ENCODE measurements around the gene TNFSF11.

Gene TNFSF11

DNA sequence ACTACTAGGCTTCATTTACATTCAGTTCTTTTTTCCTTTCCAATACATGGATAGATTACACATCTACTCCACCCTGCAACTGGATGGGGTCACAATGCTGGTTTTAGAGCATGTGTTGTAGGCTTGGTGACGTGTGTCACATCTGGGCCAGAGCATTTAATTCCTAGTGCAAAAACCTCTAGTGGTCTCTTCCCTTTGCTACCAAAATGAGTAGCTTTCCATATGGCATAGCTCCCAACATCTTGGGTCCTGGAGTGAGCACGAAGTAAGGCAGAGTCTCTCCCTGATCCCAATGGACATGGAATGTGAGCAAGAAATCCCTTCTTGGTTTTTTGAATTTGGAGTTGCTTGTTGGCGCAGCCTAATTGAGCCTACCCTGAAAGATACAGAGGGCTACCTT is 51.7 kb downstream of the TNFSF11 start:
- TF ChIP-seq CTCF (IDR thresholded peaks at IDR 0.05; ENCODE audit: low read length) (no peak), EZH2 (IDR thresholded peaks at IDR 0.05; ENCODE audit: borderline replicate concordance, low read length) (no peak)
- no peak overlapping the region for H3K4me3 ChIP-seq (ENCODE audit: low read depth, low read length, poor library complexity, severe bottlenecking)
- H3K27ac ChIP-seq (ENCODE audit: low read depth, low read length, poor library complexity, severe bottlenecking), result no peak overlapping the region
- no peaks in the 10 kb centered on the region for H3K4me1 ChIP-seq (ENCODE audit: insufficient read depth, low read length, severe bottlenecking)
- H3F3A ChIP-seq (ENCODE audit: insufficient read depth, low read length), result no peaks in the 10 kb centered on the region
- H2AFZ ChIP-seq (ENCODE audit: low read length), result no peak overlapping the region
- no peak overlapping the region for H3K9ac ChIP-seq (ENCODE audit: low read length)
- no peaks in the 10 kb centered on the region for H3K27me3 ChIP-seq (ENCODE audit: insufficient read depth, low read length)
- no peak overlapping the region for H3K4me2 ChIP-seq (ENCODE audit: low read length)
- H3K36me3 ChIP-seq (ENCODE audit: insufficient read depth, low read length), result no peaks in the 10 kb centered on the region
- H3K79me2 ChIP-seq (ENCODE audit: insufficient read depth, low read length), result no peaks in the 10 kb centered on the region
- H3K9me3 ChIP-seq (ENCODE audit: low read length), result no peaks in the 10 kb centered on the region
- no peaks in the 10 kb centered on the region for H3K9me2 ChIP-seq (ENCODE audit: low read depth, low read length)
- H4K20me1 ChIP-seq (ENCODE audit: insufficient read depth, low read length), result no peaks in the 10 kb centered on the region

GRCh38 chr13:42626176-42626860 is 52.4 kb downstream of the TNFSF11 start:
- Histone ChIP-seq H3K79me2 (ENCODE audit: insufficient read depth, low read length) (no peaks in the 10 kb centered on the region), H4K20me1 (ENCODE audit: insufficient read depth, low read length) (no peaks in the 10 kb centered on the region), H3F3A (ENCODE audit: insufficient read depth, low read length) (no peaks in the 10 kb centered on the region), H3K9me3 (ENCODE audit: low read length) (no peaks in the 10 kb centered on the region), H3K27ac (ENCODE audit: low read depth, low read length, poor library complexity, severe bottlenecking) (no peak overlapping the region), H3K36me3 (ENCODE audit: insufficient read depth, low read length) (no peaks in the 10 kb centered on the region), H3K9me2 (ENCODE audit: low read depth, low read length) (no peaks in the 10 kb centered on the region), H2AFZ (ENCODE audit: low read length) (no peak overlapping the region), H3K4me2 (ENCODE audit: low read length) (no peak overlapping the region), H3K27me3 (ENCODE audit: insufficient read depth, low read length) (no peaks in the 10 kb centered on the region), H3K4me3 (ENCODE audit: low read depth, low read length, poor library complexity, severe bottlenecking) (no peak overlapping the region), H3K4me1 (ENCODE audit: insufficient read depth, low read length, severe bottlenecking) (no peaks in the 10 kb centered on the region), H3K9ac (ENCODE audit: low read length) (no peak overlapping the region)
- TF ChIP-seq CTCF (IDR thresholded peaks at IDR 0.05; ENCODE audit: low read length) (no peak), EZH2 (IDR thresholded peaks at IDR 0.05; ENCODE audit: borderline replicate concordance, low read length) (no peak)

DNA sequence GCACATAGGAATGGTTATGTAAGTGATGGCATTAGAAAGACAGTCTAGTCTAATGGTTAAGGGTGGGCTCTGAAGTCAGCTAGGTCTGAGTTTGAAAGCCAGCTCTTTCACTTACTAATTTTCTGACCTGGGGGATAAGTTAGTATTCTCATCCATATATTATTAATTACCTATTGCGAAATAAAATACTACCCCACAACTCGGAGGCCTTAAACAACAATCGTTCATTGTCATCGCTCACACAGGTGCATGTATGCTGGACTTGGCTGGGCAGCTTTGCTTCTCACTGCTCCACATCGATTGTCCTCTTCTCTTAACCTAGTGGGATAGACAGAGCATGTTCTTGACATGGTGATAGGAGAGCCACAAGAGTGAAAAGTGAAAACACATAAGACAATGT is 54.7 kb downstream of the TNFSF11 start:
- no peaks in the 10 kb centered on the region for H3F3A ChIP-seq (ENCODE audit: insufficient read depth, low read length)
- no peak overlapping the region for H3K27ac ChIP-seq (ENCODE audit: low read depth, low read length, poor library complexity, severe bottlenecking)
- no peaks in the 10 kb centered on the region for H3K79me2 ChIP-seq (ENCODE audit: insufficient read depth, low read length)
- no peaks in the 10 kb centered on the region for H3K9me3 ChIP-seq (ENCODE audit: low read length)
- no peaks in the 10 kb centered on the region for H3K36me3 ChIP-seq (ENCODE audit: insufficient read depth, low read length)
- no peaks in the 10 kb centered on the region for H3K9me2 ChIP-seq (ENCODE audit: low read depth, low read length)
- H3K27me3 ChIP-seq (ENCODE audit: insufficient read depth, low read length), result no peaks in the 10 kb centered on the region
- no peak overlapping the region for H3K4me2 ChIP-seq (ENCODE audit: low read length)
- no peaks in the 10 kb centered on the region for H4K20me1 ChIP-seq (ENCODE audit: insufficient read depth, low read length)
- no peak overlapping the region for H2AFZ ChIP-seq (ENCODE audit: low read length)
- no peak overlapping the region for H3K4me3 ChIP-seq (ENCODE audit: low read depth, low read length, poor library complexity, severe bottlenecking)
- no peak overlapping the region for H3K9ac ChIP-seq (ENCODE audit: low read length)
- TF ChIP-seq CTCF (IDR thresholded peaks at IDR 0.05; ENCODE audit: low read length), result no peak
- no peak for TF ChIP-seq EZH2 (IDR thresholded peaks at IDR 0.05; ENCODE audit: borderline replicate concordance, low read length)
- H3K4me1 ChIP-seq (ENCODE audit: insufficient read depth, low read length, severe bottlenecking), result no peaks in the 10 kb centered on the region

All from OCI-LY1 (cell line).